ENCODE data around the gene GPR152. TPM values are rescaled to one million over a fixed set of nuclear protein-coding genes. Genes with fewer than 3 reads are reported as not detected.

Gene GPR152
- total RNA-seq, 2 experiments from 2014 or later, result not detected

GRCh38 chr11:67408437-67409200 is 43.9 kb downstream of the GPR152 start:
- H3K27ac ChIP-seq (ENCODE audit: low read depth, low read length, poor library complexity, severe bottlenecking), result peak overlapping the region; percentile 97
- POLR2A ChIA-PET, result interaction anchor here (0.6 to 2.0 kb wide), 6 partner anchors 10 to 77 kb away, joined by 3 to 7 read pairs (median 3); partner anchors contain the start of gene RAD9A
- no peaks in the 10 kb centered on the region for H3K9me3 ChIP-seq (ENCODE audit: low read length)
- TF ChIP-seq, protein P1, sequence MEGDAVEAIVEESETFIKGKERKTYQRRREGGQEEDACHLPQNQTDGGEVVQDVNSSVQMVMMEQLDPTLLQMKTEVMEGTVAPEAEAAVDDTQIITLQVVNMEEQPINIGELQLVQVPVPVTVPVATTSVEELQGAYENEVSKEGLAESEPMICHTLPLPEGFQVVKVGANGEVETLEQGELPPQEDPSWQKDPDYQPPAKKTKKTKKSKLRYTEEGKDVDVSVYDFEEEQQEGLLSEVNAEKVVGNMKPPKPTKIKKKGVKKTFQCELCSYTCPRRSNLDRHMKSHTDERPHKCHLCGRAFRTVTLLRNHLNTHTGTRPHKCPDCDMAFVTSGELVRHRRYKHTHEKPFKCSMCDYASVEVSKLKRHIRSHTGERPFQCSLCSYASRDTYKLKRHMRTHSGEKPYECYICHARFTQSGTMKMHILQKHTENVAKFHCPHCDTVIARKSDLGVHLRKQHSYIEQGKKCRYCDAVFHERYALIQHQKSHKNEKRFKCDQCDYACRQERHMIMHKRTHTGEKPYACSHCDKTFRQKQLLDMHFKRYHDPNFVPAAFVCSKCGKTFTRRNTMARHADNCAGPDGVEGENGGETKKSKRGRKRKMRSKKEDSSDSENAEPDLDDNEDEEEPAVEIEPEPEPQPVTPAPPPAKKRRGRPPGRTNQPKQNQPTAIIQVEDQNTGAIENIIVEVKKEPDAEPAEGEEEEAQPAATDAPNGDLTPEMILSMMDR (conservative IDR thresholded peaks at IDR 0.05; ENCODE audit: low read length), result no peak
- TF ChIP-seq EZH2phosphoT487 (IDR thresholded peaks at IDR 0.05; ENCODE audit: borderline replicate concordance, low read depth, low read length), result no peak
- peaks cover 36% of the 10 kb centered on the region; the same call in 1 of the 2 replicates for H3K79me2 ChIP-seq (ENCODE audit: insufficient read depth, low read depth, low read length)
- H3K4me1 ChIP-seq (ENCODE audit: insufficient read depth, low read length, poor library complexity, severe bottlenecking), result peaks cover 88% of the 10 kb centered on the region
- DNase-seq (ENCODE audit: low spot score), result no peak
- peaks cover 47% of the 10 kb centered on the region for H3K36me3 ChIP-seq (ENCODE audit: insufficient read depth, low read length)
- CTCF ChIA-PET (ENCODE audit: unreplicated experiment), result interaction anchor here (0.6 kb wide), 1 partner anchor 140 kb away, joined by 3 read pairs; no protein-coding TSS in a partner anchor
- intact Hi-C loops (cut with micrococcal nuclease; ENCODE audit: unreplicated experiment), result loop anchor here (2.0 to 10.0 kb wide), 4 partner anchors 28 to 236 kb away; partner anchors contain the start of genes PTPRCAP and TMEM134
- no peaks in the 10 kb centered on the region for H4K20me1 ChIP-seq (ENCODE audit: insufficient read depth, low read length)
- no peaks in the 10 kb centered on the region for H3K9me2 ChIP-seq (ENCODE audit: insufficient read depth, low read length)
- no TSS peak for BruUV-seq (replicated peaks)
- no peak overlapping the region for H2AFZ ChIP-seq (ENCODE audit: low read length)
- H3K4me2 ChIP-seq (ENCODE audit: low read length), result peak overlapping the region; percentile 73
- peak overlapping the region; percentile 79 for H3K4me3 ChIP-seq (ENCODE audit: low read depth, low read length, poor library complexity, severe bottlenecking)

GRCh38 chr11:67407688-67408163 is 44.8 kb downstream of the GPR152 start:
- Histone ChIP-seq H3K9me2 (ENCODE audit: insufficient read depth, low read length) (no peaks in the 10 kb centered on the region), H4K20me1 (ENCODE audit: insufficient read depth, low read length) (no peaks in the 10 kb centered on the region), H3K27ac (ENCODE audit: low read depth, low read length, poor library complexity, severe bottlenecking) (peak overlapping the region; percentile 97), H2AFZ (ENCODE audit: low read length) (no peak overlapping the region), H3K36me3 (ENCODE audit: insufficient read depth, low read length) (peaks cover 47% of the 10 kb centered on the region), H3K4me3 (ENCODE audit: low read depth, low read length, poor library complexity, severe bottlenecking) (peak overlapping the region; percentile 79), H3K4me2 (ENCODE audit: low read length) (peak overlapping the region; percentile 73), H3K4me1 (ENCODE audit: insufficient read depth, low read length, poor library complexity, severe bottlenecking) (peaks cover 89% of the 10 kb centered on the region), H3K9me3 (ENCODE audit: low read length) (no peaks in the 10 kb centered on the region), H3K79me2 (ENCODE audit: insufficient read depth, low read depth, low read length) (peaks cover 36% of the 10 kb centered on the region; the same call in 1 of the 2 replicates)
- no peak for TF ChIP-seq EZH2phosphoT487 (IDR thresholded peaks at IDR 0.05; ENCODE audit: borderline replicate concordance, low read depth, low read length)
- TF ChIP-seq, protein P1 (conservative IDR thresholded peaks at IDR 0.05; ENCODE audit: low read length), result no peak
- POLR2A ChIA-PET, result interaction anchor here (0.7 to 2.0 kb wide), 6 partner anchors 11 to 78 kb away, joined by 3 to 7 read pairs (median 4); partner anchors contain the start of gene PTPRCAP
- intact Hi-C loops (cut with micrococcal nuclease; ENCODE audit: unreplicated experiment), result loop anchor here (2.0 to 10.0 kb wide), 4 partner anchors 29 to 237 kb away; partner anchors contain the start of genes PTPRCAP and TMEM134
- CTCF ChIA-PET (ENCODE audit: unreplicated experiment), result interaction anchor here (1.0 kb wide), 1 partner anchor 61 kb away, joined by 3 read pairs; the partner anchor contains the start of gene TMEM134
- no peak for DNase-seq (ENCODE audit: low spot score)
- no TSS peak for BruUV-seq (replicated peaks)
